SK-N-SH treated with all-trans-retinoic acid at 6 μM for 48 hours (cell line): ENCODE results near the gene ABCC3.

Experiments used
- ATAC-seq: fragments of 200-7000 bp; cut with Tn5 transposase; 3 replicates; pipeline ENCODE4 v1.9.1; 2020; ENCODE audit warnings: mild to moderate bottlenecking, moderate library complexity
- BACH2 ChIP-seq: fragments of 250-450 bp; sonication (Bioruptor Pico); IDR thresholded peaks from 2 replicates; pipeline ENCODE4 v1.9.0; 2021; ENCODE audit warnings: mild to moderate bottlenecking, borderline replicate concordance
- CSDC2 ChIP-seq: fragments of 250-450 bp; sonication (Bioruptor Pico); IDR thresholded peaks from 2 replicates; pipeline ENCODE4 v1.5.0; 2020; ENCODE audit warnings: mild to moderate bottlenecking, moderate library complexity
- ESRRG ChIP-seq: fragments of 250-450 bp; sonication (Bioruptor Pico); IDR thresholded peaks from 2 replicates; pipeline ENCODE4 v1.6.1; 2021; ENCODE audit warnings: mild to moderate bottlenecking
- GLIS3 ChIP-seq: fragments of 250-450 bp; sonication (Bioruptor Pico); IDR thresholded peaks from 2 replicates; pipeline ENCODE4 v1.5.0; 2020; ENCODE audit warnings: mild to moderate bottlenecking, moderate library complexity
- ISL1 ChIP-seq: fragments of 250-450 bp; sonication (Bioruptor Pico); IDR thresholded peaks from 2 replicates; pipeline ENCODE4 v2.1.2; 2022; ENCODE audit warnings: mild to moderate bottlenecking, moderate library complexity
- OSR1 ChIP-seq: fragments of 250-450 bp; sonication (Bioruptor Pico); IDR thresholded peaks from 2 replicates; pipeline ENCODE4 v1.8.0; 2022; ENCODE audit warnings: moderate library complexity, mild to moderate bottlenecking, inconsistent platforms
- PPARA ChIP-seq: fragments of 250-450 bp; sonication (Bioruptor Pico); IDR thresholded peaks from 2 replicates; pipeline ENCODE4 v1.5.0; 2020; ENCODE audit warnings: mild to moderate bottlenecking, borderline replicate concordance
- RARB ChIP-seq: fragments of 250-450 bp; sonication (Bioruptor Pico); IDR thresholded peaks from 2 replicates; pipeline ENCODE4 v1.8.0; 2021; ENCODE audit warnings: mild to moderate bottlenecking, moderate library complexity
- SNAI2 ChIP-seq: fragments of 250-450 bp; sonication (Bioruptor Pico); IDR thresholded peaks from 2 replicates; pipeline ENCODE4 v1.5.0; 2020; ENCODE audit warnings: mild to moderate bottlenecking, moderate library complexity
- TCF4 ChIP-seq: fragments of 250-450 bp; sonication (Bioruptor Pico); IDR thresholded peaks from 2 replicates; pipeline ENCODE4 v1.8.0; 2021; ENCODE audit warnings: mild to moderate bottlenecking, moderate library complexity, borderline replicate concordance
- TOX ChIP-seq: fragments of 250-450 bp; sonication (Bioruptor Pico); IDR thresholded peaks from 2 replicates; pipeline ENCODE4 v1.8.0; 2021; ENCODE audit warnings: mild to moderate bottlenecking, moderate library complexity, borderline replicate concordance
- ZC3H10 ChIP-seq: fragments of 250-450 bp; sonication (Bioruptor Pico); IDR thresholded peaks from 2 replicates; pipeline ENCODE4 v1.5.1; 2021; ENCODE audit warnings: mild to moderate bottlenecking, moderate library complexity
- ZFP3 ChIP-seq: fragments of 250-450 bp; sonication (Bioruptor Pico); IDR thresholded peaks from 2 replicates; pipeline ENCODE4 v1.5.0; 2020; ENCODE audit warnings: mild to moderate bottlenecking, moderate library complexity
- ZFP30 ChIP-seq: fragments of 450-650 bp; formaldehyde crosslinking; IDR thresholded peaks from 2 replicates; pipeline ENCODE4 v1.5.0; 2022; ENCODE audit warnings: mild to moderate bottlenecking, moderate library complexity
- ZNF565 ChIP-seq: fragments of 450-650 bp; formaldehyde crosslinking; conservative IDR thresholded peaks from 2 replicates; pipeline ENCODE4 v1.5.0; 2020; ENCODE audit warnings: low read depth, mild to moderate bottlenecking, moderate library complexity
- ZNF70 ChIP-seq: fragments of 450-650 bp; formaldehyde crosslinking; IDR thresholded peaks from 2 replicates; pipeline ENCODE4 v1.5.0; 2020; ENCODE audit warnings: mild to moderate bottlenecking, moderate library complexity
- TF ChIP-seq, protein P1 (sequence below): fragments of 250-450 bp; sonication (Bioruptor Pico); IDR thresholded peaks from 2 replicates; pipeline ENCODE4 v1.8.0; 2021; ENCODE audit warnings: low read depth, mild to moderate bottlenecking, moderate library complexity, borderline replicate concordance
- TF ChIP-seq, protein P2 (sequence below): fragments of 250-450 bp; sonication (Bioruptor Pico); IDR thresholded peaks from 2 replicates; pipeline ENCODE4 v1.5.1; 2021; ENCODE audit warnings: mild to moderate bottlenecking, moderate library complexity
- TF ChIP-seq, protein P3 (sequence below): fragments of 250-450 bp; sonication (Bioruptor Pico); IDR thresholded peaks from 2 replicates; pipeline ENCODE4 v1.5.1; 2020; ENCODE audit warnings: low read depth, mild to moderate bottlenecking, moderate library complexity
- TF ChIP-seq, protein P4 (sequence below): fragments of 250-450 bp; sonication (Bioruptor Pico); IDR thresholded peaks from 2 replicates; pipeline ENCODE4 v1.8.0; 2020; ENCODE audit warnings: mild to moderate bottlenecking, moderate library complexity, borderline replicate concordance
- TF ChIP-seq, protein P5 (sequence below): fragments of 250-450 bp; sonication (Bioruptor Pico); IDR thresholded peaks from 2 replicates; pipeline ENCODE4 v1.5.0; 2020; ENCODE audit warnings: mild to moderate bottlenecking, moderate library complexity

ABCC3 gene

DNA sequence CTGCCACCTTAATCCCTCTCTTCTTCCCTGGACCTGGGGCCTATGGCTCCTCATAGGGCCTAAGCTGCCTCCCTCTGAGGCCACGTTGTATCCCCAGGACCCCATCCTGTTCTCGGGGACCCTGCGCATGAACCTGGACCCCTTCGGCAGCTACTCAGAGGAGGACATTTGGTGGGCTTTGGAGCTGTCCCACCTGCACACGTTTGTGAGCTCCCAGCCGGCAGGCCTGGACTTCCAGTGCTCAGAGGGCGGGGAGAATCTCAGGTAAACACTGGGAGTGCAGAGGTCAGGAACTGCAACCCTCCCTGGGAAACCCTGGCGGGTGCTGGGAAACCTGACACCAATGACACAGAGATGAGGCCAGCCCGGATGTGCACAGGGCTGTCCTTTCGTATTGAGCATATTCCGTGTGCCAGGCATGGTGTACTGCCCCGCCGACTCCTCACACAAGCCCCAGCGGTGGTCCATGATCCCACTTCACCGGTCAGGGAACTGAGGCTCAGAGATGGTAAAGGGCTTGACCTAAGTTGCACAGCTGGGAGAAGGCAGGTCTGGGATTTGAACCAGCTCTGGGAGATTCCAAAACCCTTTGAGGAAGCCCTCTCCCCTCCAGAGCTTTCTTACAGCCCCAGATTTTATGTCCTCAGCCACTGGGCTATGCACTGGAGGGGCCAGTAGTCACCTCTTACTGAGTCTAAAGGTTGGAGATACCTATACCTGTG lies 50.1 kb downstream of the ABCC3 start:
- no peak for ATAC-seq
- TF ChIP-seq TCF4 (CRISPR knock-in tag): no peak
- TF ChIP-seq GLIS3 (CRISPR knock-in tag): no peak
- TF ChIP-seq ZC3H10 (CRISPR knock-in tag): no peak
- TF ChIP-seq, protein P1, sequence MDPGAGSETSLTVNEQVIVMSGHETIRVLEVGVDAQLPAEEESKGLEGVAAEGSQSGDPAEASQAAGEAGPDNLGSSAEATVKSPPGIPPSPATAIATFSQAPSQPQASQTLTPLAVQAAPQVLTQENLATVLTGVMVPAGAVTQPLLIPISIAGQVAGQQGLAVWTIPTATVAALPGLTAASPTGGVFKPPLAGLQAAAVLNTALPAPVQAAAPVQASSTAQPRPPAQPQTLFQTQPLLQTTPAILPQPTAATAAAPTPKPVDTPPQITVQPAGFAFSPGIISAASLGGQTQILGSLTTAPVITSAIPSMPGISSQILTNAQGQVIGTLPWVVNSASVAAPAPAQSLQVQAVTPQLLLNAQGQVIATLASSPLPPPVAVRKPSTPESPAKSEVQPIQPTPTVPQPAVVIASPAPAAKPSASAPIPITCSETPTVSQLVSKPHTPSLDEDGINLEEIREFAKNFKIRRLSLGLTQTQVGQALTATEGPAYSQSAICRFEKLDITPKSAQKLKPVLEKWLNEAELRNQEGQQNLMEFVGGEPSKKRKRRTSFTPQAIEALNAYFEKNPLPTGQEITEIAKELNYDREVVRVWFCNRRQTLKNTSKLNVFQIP: no peak
- TF ChIP-seq ZFP3 (CRISPR knock-in tag): no peak
- TF ChIP-seq, protein P2, sequence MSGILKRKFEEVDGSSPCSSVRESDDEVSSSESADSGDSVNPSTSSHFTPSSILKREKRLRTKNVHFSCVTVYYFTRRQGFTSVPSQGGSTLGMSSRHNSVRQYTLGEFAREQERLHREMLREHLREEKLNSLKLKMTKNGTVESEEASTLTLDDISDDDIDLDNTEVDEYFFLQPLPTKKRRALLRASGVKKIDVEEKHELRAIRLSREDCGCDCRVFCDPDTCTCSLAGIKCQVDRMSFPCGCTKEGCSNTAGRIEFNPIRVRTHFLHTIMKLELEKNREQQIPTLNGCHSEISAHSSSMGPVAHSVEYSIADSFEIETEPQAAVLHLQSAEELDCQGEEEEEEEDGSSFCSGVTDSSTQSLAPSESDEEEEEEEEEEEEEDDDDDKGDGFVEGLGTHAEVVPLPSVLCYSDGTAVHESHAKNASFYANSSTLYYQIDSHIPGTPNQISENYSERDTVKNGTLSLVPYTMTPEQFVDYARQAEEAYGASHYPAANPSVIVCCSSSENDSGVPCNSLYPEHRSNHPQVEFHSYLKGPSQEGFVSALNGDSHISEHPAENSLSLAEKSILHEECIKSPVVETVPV (CRISPR knock-in tag): no peak
- TF ChIP-seq BACH2 (CRISPR knock-in tag): no peak
- TF ChIP-seq, protein P3, sequence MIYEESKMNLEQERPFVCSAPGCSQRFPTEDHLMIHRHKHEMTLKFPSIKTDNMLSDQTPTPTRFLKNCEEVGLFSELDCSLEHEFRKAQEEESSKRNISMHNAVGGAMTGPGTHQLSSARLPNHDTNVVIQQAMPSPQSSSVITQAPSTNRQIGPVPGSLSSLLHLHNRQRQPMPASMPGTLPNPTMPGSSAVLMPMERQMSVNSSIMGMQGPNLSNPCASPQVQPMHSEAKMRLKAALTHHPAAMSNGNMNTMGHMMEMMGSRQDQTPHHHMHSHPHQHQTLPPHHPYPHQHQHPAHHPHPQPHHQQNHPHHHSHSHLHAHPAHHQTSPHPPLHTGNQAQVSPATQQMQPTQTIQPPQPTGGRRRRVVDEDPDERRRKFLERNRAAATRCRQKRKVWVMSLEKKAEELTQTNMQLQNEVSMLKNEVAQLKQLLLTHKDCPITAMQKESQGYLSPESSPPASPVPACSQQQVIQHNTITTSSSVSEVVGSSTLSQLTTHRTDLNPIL (CRISPR knock-in tag): no peak

DNA sequence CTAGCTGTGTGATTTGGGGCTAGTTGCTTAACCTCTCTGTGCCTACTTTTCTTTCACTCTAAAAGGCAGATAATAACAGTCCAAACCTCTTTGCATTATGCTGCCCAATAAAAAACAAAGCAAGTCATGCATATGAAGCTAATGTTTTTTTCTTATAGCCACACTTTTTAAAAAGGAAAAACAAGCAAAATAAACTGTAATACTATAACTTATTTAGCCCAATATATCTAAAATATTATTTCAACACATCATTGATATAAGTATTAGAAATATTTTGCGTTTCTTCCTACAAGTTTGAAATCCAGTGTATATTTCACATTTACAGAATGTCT lies 50.6 kb downstream of the ABCC3 start:
- no peak for TF ChIP-seq SNAI2 (CRISPR knock-in tag)
- TF ChIP-seq GLIS3 (CRISPR knock-in tag): no peak
- TF ChIP-seq TOX (CRISPR knock-in tag): no peak
- TF ChIP-seq ZNF70: no peak
- TF ChIP-seq RARB: no peak
- TF ChIP-seq OSR1 (CRISPR knock-in tag): no peak
- no peak for TF ChIP-seq CSDC2 (CRISPR knock-in tag)
- TF ChIP-seq PPARA (CRISPR knock-in tag): no peak
- no peak for TF ChIP-seq ISL1 (CRISPR knock-in tag)
- no peak for ATAC-seq

DNA sequence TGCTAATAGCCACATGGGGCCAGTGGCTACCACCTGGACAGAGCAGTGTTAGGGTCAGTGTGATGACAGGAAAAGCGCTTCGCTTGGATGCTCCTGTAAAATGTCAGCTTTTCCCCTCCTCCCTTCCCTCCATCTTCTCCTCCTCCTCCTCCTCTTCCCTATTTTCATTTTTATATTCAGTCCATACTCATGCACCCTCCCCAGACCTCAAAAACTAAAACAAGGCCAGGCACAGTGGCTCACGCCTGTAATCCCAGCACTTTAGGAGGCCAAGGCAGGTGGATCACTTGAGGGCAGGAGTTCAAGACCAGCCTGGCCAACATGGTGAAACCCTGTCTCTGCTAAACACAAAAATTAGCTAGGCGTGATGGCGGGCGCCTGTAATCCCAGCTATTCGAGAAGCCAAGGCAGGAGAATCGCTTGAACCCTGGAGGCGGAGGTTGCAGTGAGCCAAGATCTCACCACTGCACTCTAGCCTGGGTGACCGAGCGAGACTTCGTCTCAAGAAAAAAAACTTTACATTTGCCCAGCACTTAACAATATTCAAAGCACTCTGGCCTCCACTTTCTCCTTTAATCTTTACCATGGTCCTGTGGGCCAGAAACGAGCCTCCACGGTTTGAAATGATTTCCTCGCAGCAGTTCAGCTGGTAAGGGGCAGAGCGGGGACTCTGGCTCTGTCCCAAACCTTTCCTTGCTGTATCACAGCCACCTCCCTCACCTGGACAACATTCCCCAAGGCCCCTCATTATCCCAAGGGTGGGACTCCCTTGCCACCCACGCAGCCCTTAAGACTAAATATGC lies 51.2 kb downstream of the ABCC3 start:
- no peak for TF ChIP-seq ESRRG (CRISPR knock-in tag)
- no peak for TF ChIP-seq ZFP30
- TF ChIP-seq, protein P4, sequence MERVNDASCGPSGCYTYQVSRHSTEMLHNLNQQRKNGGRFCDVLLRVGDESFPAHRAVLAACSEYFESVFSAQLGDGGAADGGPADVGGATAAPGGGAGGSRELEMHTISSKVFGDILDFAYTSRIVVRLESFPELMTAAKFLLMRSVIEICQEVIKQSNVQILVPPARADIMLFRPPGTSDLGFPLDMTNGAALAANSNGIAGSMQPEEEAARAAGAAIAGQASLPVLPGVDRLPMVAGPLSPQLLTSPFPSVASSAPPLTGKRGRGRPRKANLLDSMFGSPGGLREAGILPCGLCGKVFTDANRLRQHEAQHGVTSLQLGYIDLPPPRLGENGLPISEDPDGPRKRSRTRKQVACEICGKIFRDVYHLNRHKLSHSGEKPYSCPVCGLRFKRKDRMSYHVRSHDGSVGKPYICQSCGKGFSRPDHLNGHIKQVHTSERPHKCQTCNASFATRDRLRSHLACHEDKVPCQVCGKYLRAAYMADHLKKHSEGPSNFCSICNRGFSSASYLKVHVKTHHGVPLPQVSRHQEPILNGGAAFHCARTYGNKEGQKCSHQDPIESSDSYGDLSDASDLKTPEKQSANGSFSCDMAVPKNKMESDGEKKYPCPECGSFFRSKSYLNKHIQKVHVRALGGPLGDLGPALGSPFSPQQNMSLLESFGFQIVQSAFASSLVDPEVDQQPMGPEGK (CRISPR knock-in tag): no peak
- no peak for TF ChIP-seq ZNF70
- TF ChIP-seq RARB: no peak
- TF ChIP-seq TCF4 (CRISPR knock-in tag): no peak
- TF ChIP-seq ISL1 (CRISPR knock-in tag): no peak
- TF ChIP-seq BACH2 (CRISPR knock-in tag): no peak
- no peak for TF ChIP-seq SNAI2 (CRISPR knock-in tag)
- no peak for TF ChIP-seq PPARA (CRISPR knock-in tag)
- TF ChIP-seq, protein P3 (CRISPR knock-in tag): no peak
- TF ChIP-seq, protein P5, sequence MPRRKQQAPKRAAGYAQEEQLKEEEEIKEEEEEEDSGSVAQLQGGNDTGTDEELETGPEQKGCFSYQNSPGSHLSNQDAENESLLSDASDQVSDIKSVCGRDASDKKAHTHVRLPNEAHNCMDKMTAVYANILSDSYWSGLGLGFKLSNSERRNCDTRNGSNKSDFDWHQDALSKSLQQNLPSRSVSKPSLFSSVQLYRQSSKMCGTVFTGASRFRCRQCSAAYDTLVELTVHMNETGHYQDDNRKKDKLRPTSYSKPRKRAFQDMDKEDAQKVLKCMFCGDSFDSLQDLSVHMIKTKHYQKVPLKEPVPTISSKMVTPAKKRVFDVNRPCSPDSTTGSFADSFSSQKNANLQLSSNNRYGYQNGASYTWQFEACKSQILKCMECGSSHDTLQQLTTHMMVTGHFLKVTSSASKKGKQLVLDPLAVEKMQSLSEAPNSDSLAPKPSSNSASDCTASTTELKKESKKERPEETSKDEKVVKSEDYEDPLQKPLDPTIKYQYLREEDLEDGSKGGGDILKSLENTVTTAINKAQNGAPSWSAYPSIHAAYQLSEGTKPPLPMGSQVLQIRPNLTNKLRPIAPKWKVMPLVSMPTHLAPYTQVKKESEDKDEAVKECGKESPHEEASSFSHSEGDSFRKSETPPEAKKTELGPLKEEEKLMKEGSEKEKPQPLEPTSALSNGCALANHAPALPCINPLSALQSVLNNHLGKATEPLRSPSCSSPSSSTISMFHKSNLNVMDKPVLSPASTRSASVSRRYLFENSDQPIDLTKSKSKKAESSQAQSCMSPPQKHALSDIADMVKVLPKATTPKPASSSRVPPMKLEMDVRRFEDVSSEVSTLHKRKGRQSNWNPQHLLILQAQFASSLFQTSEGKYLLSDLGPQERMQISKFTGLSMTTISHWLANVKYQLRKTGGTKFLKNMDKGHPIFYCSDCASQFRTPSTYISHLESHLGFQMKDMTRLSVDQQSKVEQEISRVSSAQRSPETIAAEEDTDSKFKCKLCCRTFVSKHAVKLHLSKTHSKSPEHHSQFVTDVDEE (CRISPR knock-in tag): no peak
- TF ChIP-seq ZNF565 (CRISPR knock-in tag): no peak
- no peak for TF ChIP-seq ZFP3 (CRISPR knock-in tag)
- TF ChIP-seq TOX (CRISPR knock-in tag): no peak
- ATAC-seq: no peak
